Keratinocyte (primary cell): ENCODE measurements around the gene MAS1L. TPM values are rescaled to one million over a fixed set of nuclear protein-coding genes. Genes with fewer than 3 reads are reported as not detected.

Experiments
- DNase-seq: peaks from one replicate; pipeline ENCODE4 v3.0.0-alpha.2; 2011; ENCODE audit warnings: low read depth, missing footprints, low spot score
- FAIRE-seq: peaks from 2 replicates; lab custom pipeline; 2011; peaks lifted over from hg19 to GRCh38; lab: Jason Lieb, UNC
- H2AFZ ChIP-seq: 2 replicates; pipeline ENCODE4 v1.6.0; 2012; ENCODE audit warnings: low read length, control low read depth, inconsistent platforms; ENCODE audit not compliant: control insufficient read depth
- H3K27ac ChIP-seq: 2 replicates; pipeline ENCODE4 v1.5.1; 2011; ENCODE audit warnings: low read length; ENCODE audit not compliant: control insufficient read depth, insufficient read depth
- H3K27me3 ChIP-seq: 3 replicates; pipeline ENCODE4 v1.6.0; 2011; ENCODE audit warnings: low read length; ENCODE audit not compliant: control insufficient read depth, insufficient read depth; ENCODE audit errors: extremely low read depth
- H3K36me3 ChIP-seq, 2 experiments: 2 replicates in 1 of 2; 3 replicates in 1 of 2; pipeline ENCODE4 v1.5.1; 2011; ENCODE audit warnings: low read length in 2 of 2, mild to moderate bottlenecking in 1 of 2; ENCODE audit not compliant: control insufficient read depth in 2 of 2, insufficient read depth in 2 of 2; ENCODE audit errors: extremely low read depth in 1 of 2
- H3K4me1 ChIP-seq: 3 replicates; pipeline ENCODE4 v1.5.1; 2011; ENCODE audit warnings: low read length; ENCODE audit not compliant: control insufficient read depth, insufficient read depth; ENCODE audit errors: extremely low read depth
- H3K4me2 ChIP-seq: 3 replicates; pipeline ENCODE4 v1.6.0; 2011; ENCODE audit warnings: low read depth, low read length; ENCODE audit not compliant: control insufficient read depth, insufficient read depth; ENCODE audit errors: extremely low read depth
- H3K4me3 ChIP-seq, 3 experiments: fragments of 200-600 bp in 1 of 3; sonication (generic) in 1 of 3; 2 replicates in 2 of 3; 3 replicates in 1 of 3; pipeline ENCODE4 v1.5.1; 2011 to 2016; ENCODE audit warnings: low read length in 3 of 3, mild to moderate bottlenecking in 3 of 3, control low read depth in 2 of 3, inconsistent platforms in 1 of 3, low read depth in 1 of 3, mixed read lengths in 1 of 3, mixed run types in 1 of 3, moderate library complexity in 1 of 3; ENCODE audit not compliant: control insufficient read depth in 2 of 3, insufficient read depth in 2 of 3; ENCODE audit errors: extremely low read depth in 1 of 3
- H3K79me2 ChIP-seq: 2 replicates; pipeline ENCODE4 v1.6.0; 2012; ENCODE audit warnings: low read length; ENCODE audit not compliant: control insufficient read depth, insufficient read depth
- H3K9ac ChIP-seq: 3 replicates; pipeline ENCODE4 v1.6.0; 2011; ENCODE audit warnings: low read length; ENCODE audit not compliant: control insufficient read depth, insufficient read depth; ENCODE audit errors: extremely low read depth
- H3K9me1 ChIP-seq: 3 replicates; pipeline ENCODE4 v1.6.0; 2011; ENCODE audit warnings: low read length; ENCODE audit not compliant: control insufficient read depth, insufficient read depth; ENCODE audit errors: extremely low read depth
- H3K9me3 ChIP-seq: 2 replicates; pipeline ENCODE4 v1.5.1; 2012; ENCODE audit warnings: low read depth, low read length; ENCODE audit not compliant: control insufficient read depth
- H4K20me1 ChIP-seq: 3 replicates; pipeline ENCODE4 v1.6.0; 2011; ENCODE audit warnings: low read length; ENCODE audit not compliant: control insufficient read depth, insufficient read depth; ENCODE audit errors: extremely low read depth
- EZH2 ChIP-seq: IDR thresholded peaks from one replicate; pipeline ENCODE4 v1.6.1; 2012; ENCODE audit warnings: inconsistent platforms, mild to moderate bottlenecking, low read length, moderate library complexity
- dilution Hi-C: fragments of 300-500 bp; cut with MboI; formaldehyde crosslinking; loops from one replicate; pipeline ENCODE4 v1.7.0; 2020; ENCODE audit warnings: low sequenced_read_pairs; ENCODE audit not compliant: extremely low pct_ligation_motif_present
- polyA plus RNA-seq, 5 experiments: library from polyadenylated mRNA; depleted of rRNA in 3 of 5; stranded (reverse) in 3 of 5; stranded (forward) in 1 of 5; unstranded in 1 of 5; fragments of >200 nt; gene quantifications; 1 replicate in 1 of 5; 2 replicates in 3 of 5; 3 replicates in 1 of 5; pipeline versions ENCODE4 v1.2.1 to v1.2.3, GENCODE V29; 2011 to 2012; ENCODE audit warnings: missing spikeins in 2 of 5, low read depth in 1 of 5, low replicate concordance in 1 of 5
- TF ChIP-seq, protein P1 (sequence below), 3 experiments: IDR thresholded peaks in 1 of 3; conservative IDR thresholded peaks in 1 of 3; optimal IDR thresholded peaks in 1 of 3; 2 replicates in 2 of 3; 3 replicates in 1 of 3; pipeline versions ENCODE3 to v1.5.1; 2011; ENCODE audit warnings: low read length in 3 of 3, mild to moderate bottlenecking in 3 of 3, moderate library complexity in 2 of 3, control low read depth in 1 of 3, inconsistent platforms in 1 of 3; ENCODE audit not compliant: insufficient read depth in 2 of 3; ENCODE audit errors: extremely low read depth in 1 of 3

MAS1L gene
- polyA plus RNA-seq, 1 donor (not counting 4 experiments of a cell fraction or from before 2014, with no cell fraction given) = not detected

GRCh38 chr6:29466241-29466640, 21.5 kb downstream of the MAS1L start:
- Histone ChIP-seq H3K9ac (no peak overlapping the region), H3K9me3 (no peaks in the 10 kb centered on the region), H3K27ac (no peak overlapping the region), H3K4me1 (peaks cover 4% of the 10 kb centered on the region), H3K4me3 (no peak overlapping the region), H2AFZ (no peak overlapping the region), H3K4me2 (no peak overlapping the region), H3K36me3 (no peaks in the 10 kb centered on the region), H3K79me2 (no peaks in the 10 kb centered on the region), H3K9me1 (no peaks in the 10 kb centered on the region), H4K20me1 (no peaks in the 10 kb centered on the region), H3K27me3 (no peaks in the 10 kb centered on the region)
- FAIRE-seq (no peak), DNase-seq (no peak)
- dilution Hi-C loops = no loop called here
- no peak for TF ChIP-seq EZH2
- TF ChIP-seq, protein P1, sequence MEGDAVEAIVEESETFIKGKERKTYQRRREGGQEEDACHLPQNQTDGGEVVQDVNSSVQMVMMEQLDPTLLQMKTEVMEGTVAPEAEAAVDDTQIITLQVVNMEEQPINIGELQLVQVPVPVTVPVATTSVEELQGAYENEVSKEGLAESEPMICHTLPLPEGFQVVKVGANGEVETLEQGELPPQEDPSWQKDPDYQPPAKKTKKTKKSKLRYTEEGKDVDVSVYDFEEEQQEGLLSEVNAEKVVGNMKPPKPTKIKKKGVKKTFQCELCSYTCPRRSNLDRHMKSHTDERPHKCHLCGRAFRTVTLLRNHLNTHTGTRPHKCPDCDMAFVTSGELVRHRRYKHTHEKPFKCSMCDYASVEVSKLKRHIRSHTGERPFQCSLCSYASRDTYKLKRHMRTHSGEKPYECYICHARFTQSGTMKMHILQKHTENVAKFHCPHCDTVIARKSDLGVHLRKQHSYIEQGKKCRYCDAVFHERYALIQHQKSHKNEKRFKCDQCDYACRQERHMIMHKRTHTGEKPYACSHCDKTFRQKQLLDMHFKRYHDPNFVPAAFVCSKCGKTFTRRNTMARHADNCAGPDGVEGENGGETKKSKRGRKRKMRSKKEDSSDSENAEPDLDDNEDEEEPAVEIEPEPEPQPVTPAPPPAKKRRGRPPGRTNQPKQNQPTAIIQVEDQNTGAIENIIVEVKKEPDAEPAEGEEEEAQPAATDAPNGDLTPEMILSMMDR (optimal IDR thresholded peaks at IDR 0.05 in 1 of 3, IDR thresholded peaks at IDR 0.05 in 1 of 3, conservative IDR thresholded peaks at IDR 0.05 in 1 of 3; ENCODE audit: extremely low read depth in 1 of 3, insufficient read depth in 2 of 3, low read length in 3 of 3) = no peak

DNA sequence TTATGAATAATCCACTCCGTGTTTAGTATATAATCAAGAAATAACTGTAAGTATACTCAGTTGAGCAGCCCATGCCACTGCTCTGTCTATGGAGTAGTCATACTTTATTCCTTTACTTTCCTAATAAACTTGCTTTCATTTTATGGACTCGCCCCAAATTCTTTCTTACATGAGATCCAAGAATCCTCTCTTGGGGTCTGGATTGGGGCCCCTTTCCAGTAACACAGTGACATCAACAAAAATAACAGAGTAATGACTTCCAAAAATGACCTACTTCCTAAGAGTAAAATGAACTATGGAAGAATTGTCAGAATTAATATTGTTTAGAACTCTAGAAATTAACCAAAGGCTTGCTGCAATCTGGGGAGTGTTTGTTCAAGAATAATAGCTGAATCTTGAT, 22.0 kb downstream of the MAS1L start:
- Histone ChIP-seq H3K4me3 (no peak overlapping the region), H3K27ac (no peak overlapping the region), H3K4me2 (no peak overlapping the region), H4K20me1 (no peaks in the 10 kb centered on the region), H3K27me3 (no peaks in the 10 kb centered on the region), H2AFZ (no peak overlapping the region), H3K9me3 (no peaks in the 10 kb centered on the region), H3K4me1 (peaks cover 4% of the 10 kb centered on the region), H3K9ac (no peak overlapping the region), H3K79me2 (no peaks in the 10 kb centered on the region), H3K9me1 (no peaks in the 10 kb centered on the region), H3K36me3 (no peaks in the 10 kb centered on the region)
- TF ChIP-seq, protein P1 (optimal IDR thresholded peaks at IDR 0.05 in 1 of 3, IDR thresholded peaks at IDR 0.05 in 1 of 3, conservative IDR thresholded peaks at IDR 0.05 in 1 of 3; ENCODE audit: extremely low read depth in 1 of 3, insufficient read depth in 2 of 3, low read length in 3 of 3) = no peak
- no peak for TF ChIP-seq EZH2
- FAIRE-seq (peak; percentile 26), DNase-seq (no peak)
- dilution Hi-C loops = no loop called here
